TTC549 (cell line): ENCODE results near the gene EEF2K.
"Not testable (repeated sequence)": the region's sequence is repeated elsewhere in the genome, so short reads cannot be mapped to it uniquely, and the experiment has no call there.

ENCODE experiments used
- FAIRE-seq: peaks from 2 replicates; lab custom pipeline; 2012; peaks lifted over from hg19 to GRCh38; lab: Jason Lieb, UNC

The EEF2K gene

GRCh38 chr16:22213236-22213635, 7.2 kb downstream of the EEF2K start:
- no peak for FAIRE-seq

- FAIRE-seq = no peak
These were observed 7.7 kb downstream of the EEF2K start for GRCh38 chr16:22213801-22214200.

- no peak for FAIRE-seq
These were observed 8.3 kb downstream of the EEF2K start for GRCh38 chr16:22214402-22214801.

GRCh38 chr16:22214889-22215288, 8.8 kb downstream of the EEF2K start:
- no peak for FAIRE-seq

- FAIRE-seq = no peak
These were observed 10.2 kb downstream of the EEF2K start for GRCh38 chr16:22216191-22216831.

- not testable (repeated sequence) for FAIRE-seq
These were observed 10.8 kb downstream of the EEF2K start for GRCh38 chr16:22216832-22217225.

GRCh38 chr16:22217890-22218730, 12.0 kb downstream of the EEF2K start:
- no peak for FAIRE-seq

- FAIRE-seq = no peak
These were observed 13.5 kb downstream of the EEF2K start for GRCh38 chr16:22219389-22220068.

- FAIRE-seq = no peak
These were observed 14.0 kb downstream of the EEF2K start for GRCh38 chr16:22220069-22220440.

GRCh38 chr16:22220714-22221113, 14.6 kb downstream of the EEF2K start:
- no peak for FAIRE-seq

- no peak for FAIRE-seq
These were observed 15.9 kb downstream of the EEF2K start for GRCh38 chr16:22222006-22222405.

GRCh38 chr16:22222998-22223397, 16.9 kb downstream of the EEF2K start:
- FAIRE-seq = no peak

- no peak for FAIRE-seq
These were observed 19.0 kb downstream of the EEF2K start for GRCh38 chr16:22225060-22225459.

- no peak for FAIRE-seq
These were observed 23.8 kb downstream of the EEF2K start for GRCh38 chr16:22229889-22230288.

GRCh38 chr16:22232277-22233036, 26.4 kb downstream of the EEF2K start:
- no peak for FAIRE-seq

GRCh38 chr16:22233037-22233372, 26.9 kb downstream of the EEF2K start:
- no peak for FAIRE-seq

- FAIRE-seq = no peak
These were observed 30.0 kb downstream of the EEF2K start for GRCh38 chr16:22235839-22236745.

- no peak for FAIRE-seq
These were observed 33.2 kb downstream of the EEF2K start for GRCh38 chr16:22239131-22239805.

- no peak for FAIRE-seq
These were observed 34.1 kb downstream of the EEF2K start for GRCh38 chr16:22240023-22240710.

- FAIRE-seq = no peak
These were observed 44.4 kb downstream of the EEF2K start for GRCh38 chr16:22250522-22250921.
